Measurements from ENCODE around the gene PFDN4. TPM values are rescaled to one million over a fixed set of nuclear protein-coding genes. Genes with fewer than 3 reads are reported as not detected.

The PFDN4 gene
- total RNA-seq, 1 experiment from 2014 or later = 66.8 TPM

GRCh38 chr20:54173653-54174456, 34.0 kb upstream of the PFDN4 start, which contains the start of gene CYP24A1:
TSS of gene CYP24A1 (minus strand) at chr20:54173986. CDS start at chr20:54173579, 407 bp downstream.
- no peak for DNase-seq (ENCODE audit: low read depth)

GRCh38 chr20:54174457-54175175, 33.3 kb upstream of the PFDN4 start:
- no peak for DNase-seq (ENCODE audit: low read depth)

- peak; percentile 61 for DNase-seq (ENCODE audit: low read depth)
Measured at GRCh38 chr20:54176610-54177009, 31.3 kb upstream of the PFDN4 start.

- no peak for DNase-seq (ENCODE audit: low read depth)
Measured at GRCh38 chr20:54177378-54177777, 30.5 kb upstream of the PFDN4 start.

- DNase-seq (ENCODE audit: low read depth) = no peak
Measured at GRCh38 chr20:54178256-54178655, 29.6 kb upstream of the PFDN4 start.

GRCh38 chr20:54179946-54180345, 27.9 kb upstream of the PFDN4 start:
- DNase-seq (ENCODE audit: low read depth) = no peak

GRCh38 chr20:54180931-54181330, 27.0 kb upstream of the PFDN4 start:
- no peak for DNase-seq (ENCODE audit: low read depth)

GRCh38 chr20:54184071-54184470, 23.8 kb upstream of the PFDN4 start:
- DNase-seq (ENCODE audit: low read depth) = no peak

GRCh38 chr20:54184904-54185626, 22.8 kb upstream of the PFDN4 start:
- no peak for DNase-seq (ENCODE audit: low read depth)

- DNase-seq (ENCODE audit: low read depth) = no peak
Measured at GRCh38 chr20:54188132-54188849, 19.6 kb upstream of the PFDN4 start.

- no peak for DNase-seq (ENCODE audit: low read depth)
Measured at GRCh38 chr20:54189630-54190029, 18.3 kb upstream of the PFDN4 start.

- DNase-seq (ENCODE audit: low read depth) = no peak
Measured at GRCh38 chr20:54190217-54190616, 17.7 kb upstream of the PFDN4 start.

GRCh38 chr20:54193817-54194216, 14.1 kb upstream of the PFDN4 start:
- DNase-seq (ENCODE audit: low read depth) = no peak

GRCh38 chr20:54194724-54195438, 13.0 kb upstream of the PFDN4 start:
- peak; percentile 45 for DNase-seq (ENCODE audit: low read depth)

- no peak for DNase-seq (ENCODE audit: low read depth)
Measured at GRCh38 chr20:54195483-54196472, 12.1 kb upstream of the PFDN4 start.

- DNase-seq (ENCODE audit: low read depth) = peak; percentile 64
Measured at GRCh38 chr20:54197621-54198604, 10.0 kb upstream of the PFDN4 start.

- no peak for DNase-seq (ENCODE audit: low read depth)
Measured at GRCh38 chr20:54199283-54199682, 8.6 kb upstream of the PFDN4 start.

GRCh38 chr20:54199721-54200176, 8.1 kb upstream of the PFDN4 start:
- DNase-seq (ENCODE audit: low read depth) = peak; percentile 65
